GM19043 (cell line): Measurements from ENCODE around the gene PARP15.
"Not testable (repeated sequence)": the region's sequence is repeated elsewhere in the genome, so short reads cannot be mapped to it uniquely, and the experiment has no call there.

ENCODE experiments used
- ATAC-seq: cut with Tn5 transposase; IDR thresholded peaks from one replicate; pipeline ENCODE4 v1.9.1; 2021; ENCODE audit warnings: low read depth; ENCODE audit not compliant: unreplicated experiment

PARP15 gene

DNA sequence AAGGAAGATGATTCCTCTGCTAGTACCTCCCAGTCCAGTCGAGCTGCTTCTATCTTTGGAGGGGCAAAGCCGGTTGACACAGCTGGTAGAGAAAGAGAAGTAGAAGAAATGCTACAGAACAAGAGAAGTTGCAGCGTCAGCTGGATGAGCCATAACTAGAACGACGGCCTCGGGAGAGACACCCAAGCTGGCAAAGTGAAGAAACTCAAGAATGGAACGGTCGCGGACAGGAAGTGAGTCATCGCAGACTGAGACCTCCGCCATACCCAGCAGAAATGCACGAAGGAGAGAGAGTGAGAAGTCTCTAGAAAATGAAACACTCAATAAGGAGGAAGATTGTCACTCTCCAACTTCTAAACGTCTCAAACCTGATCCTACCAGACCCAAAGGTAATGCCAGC, 84.2 kb downstream of the PARP15 start:
- no peak for ATAC-seq

DNA sequence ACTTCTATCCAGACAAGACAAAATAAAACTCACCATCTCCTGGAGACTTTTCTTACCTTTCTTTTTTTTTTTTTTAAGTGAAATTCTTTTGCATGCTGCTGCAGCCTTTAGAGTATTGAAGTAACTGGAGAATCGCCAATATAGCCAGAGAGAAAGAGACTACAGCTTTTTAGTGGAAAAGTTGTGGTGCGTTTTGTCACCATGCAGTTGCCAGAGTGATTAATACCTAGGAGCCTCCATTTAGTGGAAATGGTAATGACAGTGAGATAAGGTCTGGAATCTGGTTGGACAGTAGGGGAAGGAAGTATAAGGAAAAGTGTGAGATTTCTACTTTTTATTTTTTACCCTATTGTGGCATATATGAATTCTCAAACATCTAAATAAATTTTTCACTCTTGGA, 85.1 kb downstream of the PARP15 start:
- ATAC-seq = no peak

DNA sequence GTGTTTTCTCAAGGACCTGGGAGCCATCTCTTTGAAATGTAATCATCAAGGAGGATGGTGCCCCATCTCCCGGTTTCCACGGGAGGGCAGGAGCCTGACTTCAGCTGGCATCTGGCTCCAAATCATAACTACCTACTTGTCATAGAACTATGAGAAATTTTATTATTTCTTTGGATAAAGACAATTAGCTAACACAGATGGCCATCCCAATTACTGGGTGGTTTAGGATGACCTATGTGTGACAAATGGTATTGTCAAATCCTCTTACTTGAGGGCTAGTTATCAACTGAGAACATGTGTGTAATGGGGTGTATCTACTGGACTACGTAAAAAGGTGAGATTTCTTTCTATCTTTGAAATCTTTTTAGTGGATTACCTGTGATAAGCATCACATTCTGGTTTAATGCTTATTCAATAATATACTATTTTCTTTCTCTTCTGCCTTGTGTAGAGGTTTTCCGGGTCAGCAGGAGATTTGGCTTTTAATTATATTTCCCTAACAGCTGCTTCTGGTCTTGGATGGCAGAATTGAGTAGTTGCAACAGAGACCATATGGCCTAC, 87.9 kb downstream of the PARP15 start:
- no peak for ATAC-seq

DNA sequence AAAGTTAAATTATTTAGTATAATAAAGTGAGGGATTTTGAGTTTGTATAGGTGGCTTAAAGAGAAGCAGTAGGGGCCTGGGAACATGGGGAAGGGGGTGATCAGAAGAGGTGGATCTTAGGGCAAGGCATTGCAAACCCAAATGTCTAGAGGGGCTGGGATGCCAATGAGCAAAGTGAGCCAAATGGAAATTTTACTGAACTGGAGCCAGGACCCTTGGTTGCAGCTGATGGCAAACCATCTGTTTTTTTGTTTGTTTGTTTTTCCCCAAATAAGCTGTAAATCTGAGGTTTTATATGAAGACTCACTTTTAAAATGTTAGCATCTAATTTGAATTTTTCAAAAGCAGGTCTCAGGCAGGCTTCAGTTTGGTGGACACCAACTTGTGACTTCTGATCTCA, 88.4 kb downstream of the PARP15 start:
- no peak for ATAC-seq

- ATAC-seq = no peak
These were observed 91.7 kb downstream of the PARP15 start for GRCh38 chr3:122668930-122669730.

DNA sequence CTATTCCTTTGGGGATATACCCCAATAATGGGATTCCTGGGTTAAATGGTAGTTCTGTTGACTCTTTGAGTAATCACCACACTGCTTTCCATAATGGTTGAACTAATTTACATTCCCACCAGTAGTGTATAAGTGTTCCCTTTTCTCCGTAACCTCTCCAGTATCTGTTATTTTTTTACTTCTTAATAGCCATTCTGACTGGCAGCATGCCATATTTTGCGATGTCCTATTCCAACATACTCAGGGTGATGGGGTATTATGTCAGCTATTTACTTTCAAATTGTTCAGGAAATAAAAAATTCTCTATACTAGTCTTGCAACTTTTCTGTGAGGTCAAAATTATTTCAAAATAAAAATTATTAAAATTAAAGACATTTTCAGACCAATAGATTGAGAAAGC, 94.1 kb downstream of the PARP15 start:
- ATAC-seq = no peak

DNA sequence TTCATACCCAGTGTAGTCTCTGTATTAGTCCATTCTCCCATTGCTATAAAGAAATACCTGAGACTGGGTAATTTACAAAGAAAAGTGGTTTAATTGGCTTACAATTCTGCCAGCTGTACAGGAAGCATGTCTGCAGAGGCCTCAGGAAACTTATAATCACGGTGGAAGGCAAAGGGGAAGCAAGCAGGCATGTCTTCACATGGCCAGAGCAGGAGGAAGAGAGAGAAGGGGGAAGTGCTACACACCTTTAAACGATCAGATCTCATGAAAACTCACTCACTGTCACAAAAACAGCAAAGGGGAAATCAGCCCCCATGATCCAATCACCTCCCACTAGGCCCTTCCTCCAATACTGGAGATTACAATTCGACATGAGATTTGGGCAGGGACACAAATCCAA, 96.9 kb downstream of the PARP15 start:
- ATAC-seq = no peak

DNA sequence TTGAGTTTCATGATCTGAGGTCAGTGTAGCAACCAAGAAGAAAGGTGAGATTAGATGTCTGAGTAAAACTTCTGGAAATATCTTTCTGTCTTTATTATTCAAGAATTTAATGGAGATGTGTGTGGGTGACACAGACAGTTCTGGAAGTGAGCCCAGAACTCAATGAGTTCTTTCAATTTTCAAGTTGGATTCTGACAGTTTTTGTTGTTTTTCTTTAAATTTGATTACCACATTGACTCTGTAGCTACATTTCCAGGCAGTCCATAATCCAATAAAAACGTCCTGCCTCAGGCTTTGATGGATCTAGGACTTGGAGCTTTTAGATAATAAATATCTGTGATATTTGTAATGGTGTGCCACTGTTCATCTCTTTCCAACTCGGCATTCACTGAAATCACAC, 99.3 kb downstream of the PARP15 start:
- no peak for ATAC-seq

- ATAC-seq = no peak
These were observed 99.8 kb downstream of the PARP15 start for GRCh38 chr3:122677216-122677615.

DNA sequence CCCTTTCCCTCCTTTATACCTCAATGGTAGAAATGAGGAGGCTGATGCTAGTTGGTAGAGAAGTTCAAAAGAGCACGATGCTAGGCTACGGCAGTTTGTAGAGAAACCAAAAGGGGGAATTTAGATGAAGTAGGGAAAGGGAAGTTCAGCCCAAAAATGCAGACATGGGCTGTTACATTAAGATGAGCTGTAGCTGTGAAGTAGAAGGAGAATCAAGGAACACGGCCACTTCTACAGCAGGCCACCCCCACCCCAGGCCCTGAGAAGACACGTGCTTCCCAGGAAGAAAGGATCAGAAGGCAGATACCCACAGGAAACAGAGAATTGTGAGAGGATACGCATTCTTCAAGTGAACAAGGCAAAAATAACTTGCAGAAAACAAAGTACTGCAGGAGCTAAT, 101.1 kb downstream of the PARP15 start:
- no peak for ATAC-seq

GRCh38 chr3:122679085-122679881, 101.8 kb downstream of the PARP15 start:
- peak; percentile 45 for ATAC-seq

DNA sequence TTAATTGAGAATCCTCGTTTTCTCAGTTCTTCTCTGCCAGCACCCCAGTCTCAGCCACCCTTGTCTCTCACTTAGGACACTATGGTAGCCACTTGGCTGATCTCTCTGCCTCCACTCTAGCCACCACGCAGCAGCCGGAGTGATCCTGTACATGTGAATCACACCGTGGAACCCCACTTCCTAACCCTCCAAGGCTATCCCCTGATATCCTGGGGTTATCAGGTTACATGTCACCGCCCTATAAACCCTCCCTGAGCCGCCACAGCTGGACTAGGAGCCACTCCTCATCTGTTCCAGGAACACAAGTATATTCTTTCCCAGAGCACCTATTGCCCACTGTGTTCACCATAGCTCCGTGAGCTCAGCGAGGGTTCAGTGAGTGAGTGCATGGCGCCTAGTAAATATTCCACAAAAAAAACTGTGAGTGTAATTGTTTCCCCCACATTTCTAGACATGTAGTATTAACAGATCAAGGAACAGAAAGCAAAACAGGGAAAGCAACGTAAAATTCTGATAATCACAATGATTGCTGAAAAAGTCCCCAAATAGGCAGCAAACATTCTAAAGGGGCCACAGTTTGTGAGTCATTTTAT, 102.5 kb downstream of the PARP15 start:
- no peak for ATAC-seq

- ATAC-seq = no peak
These were observed 103.2 kb downstream of the PARP15 start, which contains the start of gene PARP14 for GRCh38 chr3:122680475-122681283. PARP14 (plus strand) TSS chr3:122680839; CDS start chr3:122680884, 45 bp downstream.

DNA sequence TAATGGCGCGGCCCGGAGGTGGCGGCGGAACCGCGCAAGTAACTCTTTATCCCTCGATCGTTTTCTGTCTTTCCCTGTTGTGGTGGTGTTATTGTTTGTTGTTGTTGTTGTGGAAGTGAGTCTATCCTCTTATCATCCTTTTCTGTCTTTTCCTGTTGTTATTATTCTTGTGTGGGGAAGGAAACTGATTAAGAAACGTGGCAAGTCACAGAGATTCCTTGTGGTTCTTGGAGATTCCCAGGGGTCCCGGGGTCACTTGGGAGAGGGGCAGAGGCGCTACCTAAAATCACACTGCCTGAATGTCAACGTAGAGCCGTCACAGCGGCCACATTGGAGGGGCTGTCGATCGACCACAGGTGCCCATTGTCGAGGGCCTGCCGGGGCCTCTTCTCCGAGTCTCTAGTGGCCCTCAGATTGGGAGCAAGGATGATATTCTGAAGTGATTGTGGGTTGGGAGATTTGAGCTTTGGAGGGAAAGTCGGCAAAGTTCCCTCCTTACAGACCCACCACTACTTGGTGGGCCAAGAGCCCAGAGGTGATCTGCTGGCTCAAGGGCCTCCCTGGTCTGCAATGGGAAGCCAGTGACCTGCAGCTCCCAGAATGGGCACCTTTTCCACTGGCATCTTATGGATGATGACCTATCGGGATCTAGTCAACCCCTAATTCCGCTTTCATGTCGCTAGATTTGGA, 104.0 kb downstream of the PARP15 start:
- no peak for ATAC-seq

- ATAC-seq = no peak
These were observed 104.5 kb downstream of the PARP15 start for GRCh38 chr3:122681974-122682409.

DNA sequence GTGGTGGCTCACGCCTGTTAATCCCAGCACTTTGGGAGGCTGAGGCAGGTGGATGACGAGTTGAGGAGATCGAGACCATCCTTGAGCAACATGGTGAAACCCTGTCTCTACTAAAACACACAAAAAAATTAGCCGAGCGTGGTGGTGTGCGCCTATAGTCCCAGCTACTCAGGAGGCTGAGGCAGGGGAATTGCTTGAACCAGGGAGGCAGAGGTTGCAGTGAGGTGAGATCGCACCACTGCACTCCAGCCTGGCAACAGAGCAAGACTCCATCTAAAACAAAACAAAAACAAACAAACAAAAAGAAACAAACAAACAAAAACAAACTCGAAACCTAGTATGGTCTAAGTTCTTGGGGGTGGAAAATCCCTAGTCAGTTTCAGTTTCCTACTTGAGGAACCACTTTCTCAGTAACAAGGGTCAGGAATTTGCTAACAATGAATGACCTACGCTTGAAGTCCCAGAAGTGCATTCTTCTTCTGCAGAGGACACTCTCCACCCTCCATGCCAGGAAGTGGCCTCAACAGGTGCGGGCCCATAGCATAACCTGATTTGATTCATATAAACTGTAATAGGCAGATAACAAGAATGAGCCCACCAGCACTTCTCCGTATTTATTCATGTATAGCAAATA, 105.4 kb downstream of the PARP15 start:
- not testable (repeated sequence) for ATAC-seq

DNA sequence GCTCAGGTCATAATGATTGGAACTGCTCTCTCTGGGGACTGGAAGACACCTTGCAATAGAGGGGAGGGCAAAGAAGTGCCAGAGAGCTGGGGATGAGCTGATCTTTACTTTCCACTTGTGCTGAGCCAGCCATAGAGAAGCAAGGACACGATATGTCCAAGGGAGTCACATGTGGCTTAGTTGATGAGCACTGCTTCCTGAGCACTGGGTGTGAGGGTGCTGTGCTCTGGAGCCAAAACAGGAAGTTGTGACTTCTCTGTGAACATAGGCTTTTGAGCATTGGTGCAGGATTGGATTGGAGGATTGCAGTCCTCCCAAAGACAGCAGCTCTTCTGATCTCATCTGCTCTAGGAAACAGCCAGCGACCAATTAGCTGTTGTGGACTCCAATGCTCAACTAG, 109.8 kb downstream of the PARP15 start:
- ATAC-seq = no peak
